A549 treated with AZD9567 at 1 μM for 4 hours (cell line): Measurements from ENCODE around the gene BRI3. TPM values are rescaled to one million over a fixed set of nuclear protein-coding genes. Genes with fewer than 3 reads are reported as not detected.

Experiments
- total RNA-seq: library from RNA; stranded (reverse); fragments of 200-300 nt; extraction: Qiagen RNA extraction; gene quantifications from 5 replicates; pipeline ENCODE4 v1.2.3, GENCODE V29; 2022; ENCODE audit not compliant: insufficient read depth

Gene BRI3, protein sequence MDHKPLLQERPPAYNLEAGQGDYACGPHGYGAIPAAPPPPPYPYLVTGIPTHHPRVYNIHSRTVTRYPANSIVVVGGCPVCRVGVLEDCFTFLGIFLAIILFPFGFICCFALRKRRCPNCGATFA
- total RNA-seq, result 87.4 to 170 TPM (median 154 TPM) in 5 replicates

DNA sequence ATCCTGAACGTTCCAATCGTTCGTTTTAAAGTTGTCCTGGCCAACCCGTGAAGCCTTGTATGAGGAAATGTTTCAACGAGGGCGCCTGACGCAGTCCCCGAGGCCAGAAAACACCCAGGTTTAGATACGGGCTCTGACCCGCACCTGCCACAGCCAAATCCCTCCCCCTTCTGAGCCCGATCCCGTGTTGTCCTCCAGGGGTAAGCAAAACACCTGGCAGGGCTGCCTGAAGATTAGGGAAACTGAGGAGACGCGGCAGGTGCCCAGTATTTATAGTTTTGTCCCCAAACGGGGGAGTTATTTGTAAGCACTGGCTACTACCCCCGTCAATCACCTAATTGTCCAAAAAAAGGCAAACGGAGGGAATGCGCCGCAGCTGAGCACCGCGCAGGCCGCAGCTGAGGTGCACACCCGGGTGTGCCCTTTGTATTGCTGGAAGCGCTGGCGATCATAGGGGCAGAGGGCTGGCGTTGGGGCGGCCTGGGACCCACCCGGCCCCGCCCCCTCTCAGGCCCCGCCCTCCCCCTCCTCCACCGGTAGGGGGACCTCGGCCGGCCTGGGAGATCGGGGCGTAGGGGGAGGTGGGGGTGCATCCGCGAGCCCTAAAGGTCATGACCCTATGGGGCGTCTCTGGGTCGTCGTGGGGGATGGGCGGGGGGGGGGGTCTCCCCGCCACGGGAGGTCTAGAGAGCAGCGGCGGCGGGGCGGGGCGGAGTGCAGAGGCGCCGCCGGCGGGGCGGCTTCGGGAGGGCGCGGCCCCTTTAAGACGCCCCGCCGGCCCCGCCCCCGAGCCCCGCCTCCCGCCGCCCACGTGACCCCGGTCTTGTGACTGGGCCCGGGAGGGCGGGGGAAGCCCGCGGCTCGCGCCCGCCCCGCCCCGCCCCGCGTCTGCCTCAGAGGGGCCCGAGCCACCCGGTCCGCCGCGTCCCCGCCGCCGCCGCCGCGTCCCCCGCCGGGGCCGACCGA is at the start of gene BRI3:
Gene BRI3 (plus strand): TSS at position 896 of the 966 bp plus-strand sequence. CDS start 110 bp downstream, outside the sequence.

GRCh38 chr7:98251601-98252424 is 29.7 kb upstream of the BRI3 start, which contains the start of gene TECPR1:
Gene TECPR1 (minus strand): TSS chr7:98252232. CDS start chr7:98246146, 6,086 bp downstream.

Other genes with a start within 250 kb of the BRI3 start
- gene LMTK2, start 174.8 kb upstream of the BRI3 start, total RNA-seq, result 9.5 to 11.8 TPM (median 9.5 TPM) in 5 replicates
- 0.39 to 0.59 TPM (median 0.45 TPM) in 4 of 5 replicates, not detected in the other for gene BHLHA15, start 70.2 kb upstream of the BRI3 start, total RNA-seq
- gene TECPR1, start 29.5 kb upstream of the BRI3 start, total RNA-seq, result 8.2 to 11.6 TPM (median 9.2 TPM) in 5 replicates
- gene BAIAP2L1, start 119.4 kb downstream of the BRI3 start, total RNA-seq, result 39.4 to 49.3 TPM (median 40.9 TPM) in 5 replicates